HepG2 (cell line): ENCODE results near the gene PYY. TPM values are rescaled to one million over a fixed set of nuclear protein-coding genes. Genes with fewer than 3 reads are reported as not detected.
A peak's percentile ranks its signal among the peaks of the same experiment; 100 is the strongest.

ENCODE experiments used
- ARID4A ChIP-seq: sonication (generic); formaldehyde crosslinking; IDR thresholded peaks from 2 replicates; pipeline ENCODE4 v1.5.0; 2020; ENCODE audit warnings: mild to moderate bottlenecking, missing genetic modification reagents, borderline replicate concordance
- CCDC6 ChIP-seq: sonication (generic); formaldehyde crosslinking; IDR thresholded peaks from 2 replicates; pipeline ENCODE4 v1.8.1; 2022; ENCODE audit warnings: mild to moderate bottlenecking, missing genetic modification reagents, moderate library complexity
- JUNB ChIP-seq: sonication (generic); formaldehyde crosslinking; IDR thresholded peaks from 2 replicates; pipeline ENCODE4 v1.8.0; 2022; ENCODE audit warnings: missing genetic modification reagents, mild to moderate bottlenecking, borderline replicate concordance
- SIN3A ChIP-seq: IDR thresholded peaks from 2 replicates; pipeline ENCODE4 v1.6.1; 2011; ENCODE audit warnings: low read depth, mild to moderate bottlenecking, control low read depth, low read length, borderline replicate concordance
- SPEN ChIP-seq: sonication (generic); formaldehyde crosslinking; IDR thresholded peaks from 2 replicates; pipeline ENCODE4 v1.5.1; 2020; ENCODE audit warnings: low read depth, mild to moderate bottlenecking, missing genetic modification reagents
- USF2 ChIP-seq, 2 experiments: sonication (generic) in 1 of 2; formaldehyde crosslinking in 1 of 2; IDR thresholded peaks; 2 replicates each; pipeline versions ENCODE4 v1.5.1 to v1.6.1; 2011 to 2020; ENCODE audit warnings: borderline replicate concordance in 1 of 2, low read depth in 1 of 2, low read length in 1 of 2, mild to moderate bottlenecking in 1 of 2, missing genetic modification reagents in 1 of 2, moderate library complexity in 1 of 2
- ZNF101 ChIP-seq: sonication (generic); formaldehyde crosslinking; IDR thresholded peaks from 2 replicates; pipeline ENCODE4 v1.4.0; 2020; ENCODE audit warnings: mild to moderate bottlenecking, low read depth, missing genetic modification reagents, borderline replicate concordance
- ZNF121 ChIP-seq: sonication (generic); formaldehyde crosslinking; IDR thresholded peaks from 2 replicates; pipeline ENCODE4 v1.5.0; 2020; ENCODE audit warnings: mild to moderate bottlenecking, missing genetic modification reagents
- ZNF432 ChIP-seq: sonication (generic); formaldehyde crosslinking; IDR thresholded peaks from 2 replicates; pipeline ENCODE4 v1.5.0; 2020; ENCODE audit warnings: missing genetic modification reagents, mild to moderate bottlenecking, borderline replicate concordance
- ZNF605 ChIP-seq: sonication (generic); formaldehyde crosslinking; IDR thresholded peaks from 2 replicates; pipeline ENCODE4 v1.8.0; 2022; ENCODE audit warnings: mild to moderate bottlenecking, missing genetic modification reagents
- ZNF839 ChIP-seq: sonication (generic); formaldehyde crosslinking; IDR thresholded peaks from 2 replicates; pipeline ENCODE4 v1.4.0; 2020; ENCODE audit warnings: missing genetic modification reagents, mild to moderate bottlenecking, borderline replicate concordance
- polyA plus RNA-seq, 8 experiments: library from polyadenylated mRNA; depleted of rRNA in 3 of 8; stranded (reverse) in 7 of 8; unstranded in 1 of 8; fragments of >200 nt; fragmentation: Illumina TruSeq in 4 of 8; extraction: Trizol in 4 of 8; gene quantifications; 2 replicates each; pipeline versions ENCODE4 v1.2.1 to v1.2.3, GENCODE V29; 2011 to 2016; ENCODE audit warnings: low read depth in 4 of 8, missing spikeins in 1 of 8, mixed read lengths in 1 of 8; ENCODE audit not compliant: insufficient read depth in 1 of 8
- total RNA-seq, 5 experiments: library from RNA; depleted of rRNA; stranded (reverse); fragments of >200 nt; fragmentation: Illumina TruSeq; extraction: Trizol; gene quantifications; 2 replicates each; pipeline ENCODE4 v1.2.3, GENCODE V29; 2016; ENCODE audit warnings: low read depth in 1 of 5
- TF ChIP-seq, protein P1 (sequence below): sonication (generic); formaldehyde crosslinking; IDR thresholded peaks from 2 replicates; pipeline ENCODE4 v1.8.1; 2022; ENCODE audit warnings: mild to moderate bottlenecking, missing genetic modification reagents
- TF ChIP-seq, protein P2 (sequence below): IDR thresholded peaks from 2 replicates; pipeline ENCODE4 v1.6.1; 2016; ENCODE audit warnings: control low read depth
- TF ChIP-seq, protein P3 (sequence below): sonication (generic); formaldehyde crosslinking; IDR thresholded peaks from 2 replicates; pipeline ENCODE4 v1.8.1; 2023; ENCODE audit warnings: mild to moderate bottlenecking, missing genetic modification reagents

PYY gene
- total and polyA plus RNA-seq, 2 of the 13 experiments (the other 11 are each of a cell fraction or from before 2014, with no cell fraction given) = 0.25 TPM; not detected in 1

DNA sequence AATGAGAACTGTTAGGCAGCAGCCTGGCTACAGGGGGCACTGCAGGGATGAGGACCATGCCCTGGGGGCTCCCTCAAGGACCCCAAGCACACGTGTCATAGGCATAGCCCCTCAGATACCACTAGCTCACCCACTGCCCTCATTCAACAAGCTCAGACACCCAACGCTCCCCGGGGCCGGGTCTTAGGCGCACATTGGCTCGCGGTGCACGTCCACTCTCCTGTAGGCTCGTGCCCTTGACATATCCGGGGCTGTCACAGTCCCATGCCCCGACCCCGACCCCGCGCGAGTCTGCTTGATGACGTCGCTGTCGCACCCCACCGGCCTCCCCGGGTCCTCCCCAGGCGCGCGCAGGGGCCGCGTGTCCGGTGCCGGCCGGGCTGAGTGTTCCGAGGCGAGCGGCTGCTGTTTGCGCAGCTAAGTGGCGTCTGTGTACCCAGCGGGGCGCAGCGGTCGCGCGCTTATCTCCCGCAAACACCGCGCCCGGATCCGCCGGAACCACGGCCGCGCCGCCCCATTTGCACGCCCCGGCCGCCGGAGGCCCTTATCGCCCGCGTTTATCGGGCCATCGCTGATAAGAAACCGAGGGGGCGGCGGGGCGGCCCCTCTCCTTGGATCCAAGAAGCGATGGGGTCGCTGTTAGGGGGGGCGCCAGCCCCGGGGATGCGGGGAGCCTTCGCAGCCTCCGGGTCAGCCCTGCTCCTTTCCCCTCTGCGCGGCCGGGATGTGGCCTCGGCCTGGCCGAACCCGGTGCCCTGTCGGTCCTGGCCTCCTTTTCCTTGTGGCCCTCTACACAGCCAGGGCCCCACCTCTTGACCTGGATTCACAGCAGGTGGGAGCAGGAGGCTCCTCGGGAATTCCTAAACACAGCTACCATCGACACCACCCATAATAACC is 30.0 kb upstream of the PYY start (continued):
- TF ChIP-seq ZNF121 (CRISPR knock-in tag) (peak; percentile 30; the same call in 1 of the 2 replicates), ZNF839 (peak; percentile 72), USF2 (IDR thresholded peaks at IDR 0.05; ENCODE audit: low read depth, low read length) (no peak), USF2 (CRISPR knock-in tag; IDR thresholded peaks at IDR 0.05; ENCODE audit: borderline replicate concordance) (peak; percentile 19; the same call in 1 of the 2 replicates), ZNF432 (CRISPR knock-in tag) (no peak), ZNF101 (no peak), SPEN (peak; percentile 87), ZNF605 (peak; percentile 99), CCDC6 (CRISPR knock-in tag) (peak; percentile 88; the same call in 1 of the 2 replicates), ARID4A (CRISPR knock-in tag) (peak; percentile 88), SIN3A (peak; percentile 43; the same call in 1 of the 2 replicates), JUNB (CRISPR knock-in tag) (0 out of 2 replicates have a peak, but pooled peaks have one; percentile 11)
- TF ChIP-seq, protein P1, sequence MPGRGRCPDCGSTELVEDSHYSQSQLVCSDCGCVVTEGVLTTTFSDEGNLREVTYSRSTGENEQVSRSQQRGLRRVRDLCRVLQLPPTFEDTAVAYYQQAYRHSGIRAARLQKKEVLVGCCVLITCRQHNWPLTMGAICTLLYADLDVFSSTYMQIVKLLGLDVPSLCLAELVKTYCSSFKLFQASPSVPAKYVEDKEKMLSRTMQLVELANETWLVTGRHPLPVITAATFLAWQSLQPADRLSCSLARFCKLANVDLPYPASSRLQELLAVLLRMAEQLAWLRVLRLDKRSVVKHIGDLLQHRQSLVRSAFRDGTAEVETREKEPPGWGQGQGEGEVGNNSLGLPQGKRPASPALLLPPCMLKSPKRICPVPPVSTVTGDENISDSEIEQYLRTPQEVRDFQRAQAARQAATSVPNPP (CRISPR knock-in tag) = peak; percentile 92
- TF ChIP-seq, protein P2, sequence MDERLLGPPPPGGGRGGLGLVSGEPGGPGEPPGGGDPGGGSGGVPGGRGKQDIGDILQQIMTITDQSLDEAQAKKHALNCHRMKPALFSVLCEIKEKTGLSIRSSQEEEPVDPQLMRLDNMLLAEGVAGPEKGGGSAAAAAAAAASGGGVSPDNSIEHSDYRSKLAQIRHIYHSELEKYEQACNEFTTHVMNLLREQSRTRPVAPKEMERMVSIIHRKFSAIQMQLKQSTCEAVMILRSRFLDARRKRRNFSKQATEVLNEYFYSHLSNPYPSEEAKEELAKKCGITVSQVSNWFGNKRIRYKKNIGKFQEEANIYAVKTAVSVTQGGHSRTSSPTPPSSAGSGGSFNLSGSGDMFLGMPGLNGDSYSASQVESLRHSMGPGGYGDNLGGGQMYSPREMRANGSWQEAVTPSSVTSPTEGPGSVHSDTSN (CRISPR knock-in tag) = no peak
- TF ChIP-seq, protein P3, sequence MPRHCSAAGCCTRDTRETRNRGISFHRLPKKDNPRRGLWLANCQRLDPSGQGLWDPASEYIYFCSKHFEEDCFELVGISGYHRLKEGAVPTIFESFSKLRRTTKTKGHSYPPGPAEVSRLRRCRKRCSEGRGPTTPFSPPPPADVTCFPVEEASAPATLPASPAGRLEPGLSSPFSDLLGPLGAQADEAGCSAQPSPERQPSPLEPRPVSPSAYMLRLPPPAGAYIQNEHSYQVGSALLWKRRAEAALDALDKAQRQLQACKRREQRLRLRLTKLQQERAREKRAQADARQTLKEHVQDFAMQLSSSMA = peak; percentile 84
